ENCODE results near the gene IL2RA.

Gene IL2RA

DNA sequence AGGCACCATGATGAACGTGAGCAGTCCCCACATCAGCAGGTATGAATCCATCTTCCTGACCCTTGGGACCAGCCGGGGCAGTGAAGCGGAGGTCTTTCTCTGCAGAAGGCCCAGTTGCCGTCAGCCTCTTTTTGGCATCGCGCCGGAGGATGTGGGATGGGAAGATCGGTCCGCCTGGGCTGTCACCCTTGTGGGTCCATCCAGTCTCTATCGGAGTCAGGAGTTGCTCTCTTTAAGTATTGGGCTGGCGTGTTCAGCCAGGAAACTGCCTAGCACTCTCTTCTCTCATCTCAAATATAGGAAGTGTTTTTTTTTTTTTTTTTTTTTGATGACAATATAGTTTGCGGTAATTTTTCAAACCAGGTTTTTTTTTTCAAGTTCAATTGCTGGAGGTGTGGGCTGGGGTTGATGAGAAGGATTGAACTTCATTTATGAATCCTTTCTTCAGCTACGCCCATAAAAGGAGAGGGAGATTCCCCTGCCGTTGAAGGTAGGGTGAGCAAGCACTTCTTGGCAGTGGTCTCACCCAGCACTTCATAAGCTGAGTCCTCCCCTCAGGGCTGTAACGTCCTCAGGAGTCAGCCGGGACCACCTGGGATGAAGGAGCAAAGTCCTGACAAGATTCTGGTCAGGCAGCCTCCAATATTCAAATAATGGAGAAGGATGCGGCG, at the start of gene IL2RA:
TSS of gene IL2RA (minus strand) at position 267 of the 671 bp plus-strand sequence. CDS start at position 51, 216 bp downstream.
- TF ChIP-seq TCF4 (CRISPR knock-in tag; IDR thresholded peaks at IDR 0.05; ENCODE audit: borderline replicate concordance) (no peak), SNAI2 (CRISPR knock-in tag; IDR thresholded peaks at IDR 0.05) (no peak), ZNF565 (CRISPR knock-in tag; conservative IDR thresholded peaks at IDR 0.05; ENCODE audit: low read depth) (no peak), PPARA (CRISPR knock-in tag; IDR thresholded peaks at IDR 0.05; ENCODE audit: borderline replicate concordance) (no peak), TOX (CRISPR knock-in tag; IDR thresholded peaks at IDR 0.05; ENCODE audit: borderline replicate concordance) (no peak), ZC3H10 (CRISPR knock-in tag; IDR thresholded peaks at IDR 0.05) (no peak), ESRRG (CRISPR knock-in tag; IDR thresholded peaks at IDR 0.05) (no peak)
- TF ChIP-seq, protein P1, sequence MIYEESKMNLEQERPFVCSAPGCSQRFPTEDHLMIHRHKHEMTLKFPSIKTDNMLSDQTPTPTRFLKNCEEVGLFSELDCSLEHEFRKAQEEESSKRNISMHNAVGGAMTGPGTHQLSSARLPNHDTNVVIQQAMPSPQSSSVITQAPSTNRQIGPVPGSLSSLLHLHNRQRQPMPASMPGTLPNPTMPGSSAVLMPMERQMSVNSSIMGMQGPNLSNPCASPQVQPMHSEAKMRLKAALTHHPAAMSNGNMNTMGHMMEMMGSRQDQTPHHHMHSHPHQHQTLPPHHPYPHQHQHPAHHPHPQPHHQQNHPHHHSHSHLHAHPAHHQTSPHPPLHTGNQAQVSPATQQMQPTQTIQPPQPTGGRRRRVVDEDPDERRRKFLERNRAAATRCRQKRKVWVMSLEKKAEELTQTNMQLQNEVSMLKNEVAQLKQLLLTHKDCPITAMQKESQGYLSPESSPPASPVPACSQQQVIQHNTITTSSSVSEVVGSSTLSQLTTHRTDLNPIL (CRISPR knock-in tag; IDR thresholded peaks at IDR 0.05; ENCODE audit: low read depth) = no peak
- TF ChIP-seq, protein P2, sequence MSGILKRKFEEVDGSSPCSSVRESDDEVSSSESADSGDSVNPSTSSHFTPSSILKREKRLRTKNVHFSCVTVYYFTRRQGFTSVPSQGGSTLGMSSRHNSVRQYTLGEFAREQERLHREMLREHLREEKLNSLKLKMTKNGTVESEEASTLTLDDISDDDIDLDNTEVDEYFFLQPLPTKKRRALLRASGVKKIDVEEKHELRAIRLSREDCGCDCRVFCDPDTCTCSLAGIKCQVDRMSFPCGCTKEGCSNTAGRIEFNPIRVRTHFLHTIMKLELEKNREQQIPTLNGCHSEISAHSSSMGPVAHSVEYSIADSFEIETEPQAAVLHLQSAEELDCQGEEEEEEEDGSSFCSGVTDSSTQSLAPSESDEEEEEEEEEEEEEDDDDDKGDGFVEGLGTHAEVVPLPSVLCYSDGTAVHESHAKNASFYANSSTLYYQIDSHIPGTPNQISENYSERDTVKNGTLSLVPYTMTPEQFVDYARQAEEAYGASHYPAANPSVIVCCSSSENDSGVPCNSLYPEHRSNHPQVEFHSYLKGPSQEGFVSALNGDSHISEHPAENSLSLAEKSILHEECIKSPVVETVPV (CRISPR knock-in tag; IDR thresholded peaks at IDR 0.05) = no peak
- TF ChIP-seq, protein P3, sequence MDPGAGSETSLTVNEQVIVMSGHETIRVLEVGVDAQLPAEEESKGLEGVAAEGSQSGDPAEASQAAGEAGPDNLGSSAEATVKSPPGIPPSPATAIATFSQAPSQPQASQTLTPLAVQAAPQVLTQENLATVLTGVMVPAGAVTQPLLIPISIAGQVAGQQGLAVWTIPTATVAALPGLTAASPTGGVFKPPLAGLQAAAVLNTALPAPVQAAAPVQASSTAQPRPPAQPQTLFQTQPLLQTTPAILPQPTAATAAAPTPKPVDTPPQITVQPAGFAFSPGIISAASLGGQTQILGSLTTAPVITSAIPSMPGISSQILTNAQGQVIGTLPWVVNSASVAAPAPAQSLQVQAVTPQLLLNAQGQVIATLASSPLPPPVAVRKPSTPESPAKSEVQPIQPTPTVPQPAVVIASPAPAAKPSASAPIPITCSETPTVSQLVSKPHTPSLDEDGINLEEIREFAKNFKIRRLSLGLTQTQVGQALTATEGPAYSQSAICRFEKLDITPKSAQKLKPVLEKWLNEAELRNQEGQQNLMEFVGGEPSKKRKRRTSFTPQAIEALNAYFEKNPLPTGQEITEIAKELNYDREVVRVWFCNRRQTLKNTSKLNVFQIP (CRISPR knock-in tag; IDR thresholded peaks at IDR 0.05; ENCODE audit: borderline replicate concordance, low read depth) = no peak
- no peak for ATAC-seq

DNA sequence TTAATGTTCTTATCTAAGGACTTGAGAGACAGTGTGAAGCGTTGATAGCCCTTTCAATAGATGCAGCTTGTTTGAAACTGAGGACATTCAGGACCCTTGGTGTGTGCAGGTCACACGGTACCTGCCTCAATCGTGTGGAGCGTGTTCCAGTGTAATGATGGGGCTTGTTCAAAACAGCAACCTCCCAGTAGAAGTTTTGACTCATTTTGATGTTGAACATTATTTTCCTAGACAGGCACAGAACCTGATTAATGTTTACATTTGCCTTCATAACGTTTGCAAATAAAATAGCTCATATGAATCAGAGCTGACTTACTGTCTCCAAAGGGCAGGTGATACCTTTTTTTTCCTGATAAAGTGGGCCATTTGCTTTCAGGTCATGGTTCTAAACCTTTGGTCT, 48.0 kb upstream of the IL2RA start:
- TF ChIP-seq OSR1 (CRISPR knock-in tag; IDR thresholded peaks at IDR 0.05) = no peak
- TF ChIP-seq, protein P3 (CRISPR knock-in tag; IDR thresholded peaks at IDR 0.05; ENCODE audit: borderline replicate concordance, low read depth) = no peak
- TF ChIP-seq TCF4 (CRISPR knock-in tag; IDR thresholded peaks at IDR 0.05; ENCODE audit: borderline replicate concordance) = no peak
- TF ChIP-seq, protein P2 (CRISPR knock-in tag; IDR thresholded peaks at IDR 0.05) = no peak
- no peak for TF ChIP-seq BACH2 (CRISPR knock-in tag; IDR thresholded peaks at IDR 0.05; ENCODE audit: borderline replicate concordance)
- no peak for TF ChIP-seq ZFP3 (CRISPR knock-in tag; IDR thresholded peaks at IDR 0.05)
- no peak for TF ChIP-seq TOX (CRISPR knock-in tag; IDR thresholded peaks at IDR 0.05; ENCODE audit: borderline replicate concordance)
- no peak for ATAC-seq

DNA sequence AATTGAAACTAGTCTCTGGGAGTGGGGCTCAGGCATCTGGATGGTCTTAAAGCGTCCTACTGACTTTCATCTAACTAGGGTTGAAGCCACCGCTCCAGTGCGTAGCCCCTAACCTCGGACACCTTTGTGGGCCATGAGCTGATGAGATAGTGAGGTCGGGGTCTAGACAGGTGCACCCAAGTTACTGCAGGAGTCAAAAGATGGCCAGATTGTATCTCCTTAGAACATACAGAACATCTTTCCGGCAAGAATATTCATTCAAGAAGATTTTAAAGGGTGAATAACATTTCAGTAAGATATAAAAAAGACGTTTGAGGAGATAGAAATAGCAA, 47.2 kb upstream of the IL2RA start:
- no peak for ATAC-seq
- TF ChIP-seq SNAI2 (CRISPR knock-in tag; IDR thresholded peaks at IDR 0.05) (no peak), CSDC2 (CRISPR knock-in tag; IDR thresholded peaks at IDR 0.05) (no peak), RARB (CRISPR knock-in tag; IDR thresholded peaks at IDR 0.05) (no peak)

DNA sequence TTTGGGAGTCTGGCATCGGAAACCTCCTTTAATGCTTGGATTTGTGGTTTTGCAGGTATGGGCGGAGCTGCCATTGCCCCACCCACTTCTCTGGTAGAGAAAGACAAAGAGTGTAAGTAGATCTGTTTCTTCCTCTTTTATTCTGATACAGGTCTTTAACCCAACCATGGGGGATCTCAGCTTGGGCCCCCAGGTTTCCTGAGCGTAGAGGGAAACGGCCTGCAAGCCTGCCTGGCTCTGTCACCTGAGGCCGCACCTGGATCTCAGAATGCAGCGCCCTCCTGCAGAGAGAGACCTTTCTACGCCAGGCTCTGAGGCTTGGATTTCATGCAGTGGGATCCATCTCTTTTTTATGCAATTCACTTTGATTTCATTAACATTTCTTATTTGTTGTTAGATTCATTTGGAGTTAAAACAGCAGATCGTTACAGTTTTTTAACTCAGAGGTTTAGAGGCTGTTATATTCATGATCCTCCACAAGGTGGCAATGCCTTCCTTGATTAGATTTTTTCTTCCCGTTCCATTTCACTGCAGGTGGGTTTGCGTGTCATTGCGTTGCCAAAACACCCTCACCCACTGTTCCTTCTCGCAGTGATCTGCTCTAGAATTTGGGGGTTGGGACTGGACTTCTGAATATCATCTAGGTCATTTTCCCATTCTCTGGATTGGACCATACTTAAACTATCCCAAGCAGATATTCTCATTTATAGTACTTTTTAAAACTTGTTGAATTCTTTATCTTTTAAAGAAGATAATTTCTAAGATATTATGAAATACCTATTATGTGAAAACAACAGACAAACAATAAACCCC, 46.7 kb upstream of the IL2RA start:
- TF ChIP-seq ZFP30 (CRISPR knock-in tag; IDR thresholded peaks at IDR 0.05) = no peak
- no peak for TF ChIP-seq SNAI2 (CRISPR knock-in tag; IDR thresholded peaks at IDR 0.05)
- no peak for TF ChIP-seq TOX (CRISPR knock-in tag; IDR thresholded peaks at IDR 0.05; ENCODE audit: borderline replicate concordance)
- no peak for TF ChIP-seq OSR1 (CRISPR knock-in tag; IDR thresholded peaks at IDR 0.05)
- TF ChIP-seq RARB (CRISPR knock-in tag; IDR thresholded peaks at IDR 0.05) = no peak
- no peak for TF ChIP-seq ZC3H10 (CRISPR knock-in tag; IDR thresholded peaks at IDR 0.05)
- no peak for TF ChIP-seq CSDC2 (CRISPR knock-in tag; IDR thresholded peaks at IDR 0.05)
- TF ChIP-seq ISL1 (CRISPR knock-in tag; IDR thresholded peaks at IDR 0.05) = no peak
- TF ChIP-seq, protein P1 (CRISPR knock-in tag; IDR thresholded peaks at IDR 0.05; ENCODE audit: low read depth) = no peak
- TF ChIP-seq ESRRG (CRISPR knock-in tag; IDR thresholded peaks at IDR 0.05) = no peak
- TF ChIP-seq, protein P4, sequence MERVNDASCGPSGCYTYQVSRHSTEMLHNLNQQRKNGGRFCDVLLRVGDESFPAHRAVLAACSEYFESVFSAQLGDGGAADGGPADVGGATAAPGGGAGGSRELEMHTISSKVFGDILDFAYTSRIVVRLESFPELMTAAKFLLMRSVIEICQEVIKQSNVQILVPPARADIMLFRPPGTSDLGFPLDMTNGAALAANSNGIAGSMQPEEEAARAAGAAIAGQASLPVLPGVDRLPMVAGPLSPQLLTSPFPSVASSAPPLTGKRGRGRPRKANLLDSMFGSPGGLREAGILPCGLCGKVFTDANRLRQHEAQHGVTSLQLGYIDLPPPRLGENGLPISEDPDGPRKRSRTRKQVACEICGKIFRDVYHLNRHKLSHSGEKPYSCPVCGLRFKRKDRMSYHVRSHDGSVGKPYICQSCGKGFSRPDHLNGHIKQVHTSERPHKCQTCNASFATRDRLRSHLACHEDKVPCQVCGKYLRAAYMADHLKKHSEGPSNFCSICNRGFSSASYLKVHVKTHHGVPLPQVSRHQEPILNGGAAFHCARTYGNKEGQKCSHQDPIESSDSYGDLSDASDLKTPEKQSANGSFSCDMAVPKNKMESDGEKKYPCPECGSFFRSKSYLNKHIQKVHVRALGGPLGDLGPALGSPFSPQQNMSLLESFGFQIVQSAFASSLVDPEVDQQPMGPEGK (CRISPR knock-in tag; IDR thresholded peaks at IDR 0.05; ENCODE audit: borderline replicate concordance) = no peak
- TF ChIP-seq PPARA (CRISPR knock-in tag; IDR thresholded peaks at IDR 0.05; ENCODE audit: borderline replicate concordance) = no peak
- peak; percentile 51; the same call in 1 of the 3 replicates for ATAC-seq

All from SK-N-SH treated with all-trans-retinoic acid at 6 μM for 48 hours (cell line).